NCI-H2227 treated with DMSO at 0.1 percent for 48 hours (cell line): Measurements from ENCODE around the gene IGFBPL1.
"Not testable (repeated sequence)": the region's sequence is repeated elsewhere in the genome, so short reads cannot be mapped to it uniquely, and the experiment has no call there.

Experiments used
- DNase-seq: peaks from one replicate; lab custom pipeline; 2025; lab: John Stamatoyannopoulos, UW

The IGFBPL1 gene

GRCh38 chr9:38399191-38399590 lies 25.1 kb downstream of the IGFBPL1 start:
- not testable (repeated sequence) for DNase-seq

- no peak for DNase-seq
Measured at GRCh38 chr9:38396371-38396671, 27.9 kb downstream of the IGFBPL1 start.

- DNase-seq: no peak
Measured at GRCh38 chr9:38395653-38396370, 28.4 kb downstream of the IGFBPL1 start.

- DNase-seq: no peak
Measured at GRCh38 chr9:38394416-38394815, 29.8 kb downstream of the IGFBPL1 start.

- DNase-seq: no peak
Measured at GRCh38 chr9:38393128-38393796, 31.0 kb downstream of the IGFBPL1 start.

GRCh38 chr9:38392235-38393127 lies 31.8 kb downstream of the IGFBPL1 start, which contains the start of gene ALDH1B1:
Gene ALDH1B1, plus strand, starts transcription at chr9:38392702. Its CDS starts 3,047 bp downstream, at chr9:38395749.
- DNase-seq: peak; percentile 75

GRCh38 chr9:38391278-38392118 lies 32.8 kb downstream of the IGFBPL1 start:
- DNase-seq: no peak

- no peak for DNase-seq
Measured at GRCh38 chr9:38390851-38391250, 33.4 kb downstream of the IGFBPL1 start.

GRCh38 chr9:38390442-38390841 lies 33.8 kb downstream of the IGFBPL1 start:
- DNase-seq: no peak

- no peak for DNase-seq
Measured at GRCh38 chr9:38389313-38389712, 34.9 kb downstream of the IGFBPL1 start.

- DNase-seq: no peak
Measured at GRCh38 chr9:38388283-38389223, 35.7 kb downstream of the IGFBPL1 start.

GRCh38 chr9:38387751-38388150 lies 36.5 kb downstream of the IGFBPL1 start:
- no peak for DNase-seq

GRCh38 chr9:38387066-38387465 lies 37.2 kb downstream of the IGFBPL1 start:
- DNase-seq: no peak

GRCh38 chr9:38386319-38386895 lies 37.8 kb downstream of the IGFBPL1 start:
- DNase-seq: no peak

- DNase-seq: no peak
Measured at GRCh38 chr9:38385896-38386295, 38.4 kb downstream of the IGFBPL1 start.

- DNase-seq: no peak
Measured at GRCh38 chr9:38384990-38385848, 39.0 kb downstream of the IGFBPL1 start.

GRCh38 chr9:38382141-38382540 lies 42.1 kb downstream of the IGFBPL1 start:
- DNase-seq: no peak

GRCh38 chr9:38380872-38381534 lies 43.3 kb downstream of the IGFBPL1 start:
- peak; percentile 70 for DNase-seq
